GM12878 (cell line): ENCODE results near the gene VDR. TPM values are rescaled to one million over a fixed set of nuclear protein-coding genes. Genes with fewer than 3 reads are reported as not detected.

Experiments
- ATAC-seq: fragments of 200-7000 bp; cut with Tn5 transposase; 3 replicates; pipeline ENCODE4 v1.9.1; 2020; ENCODE audit warnings: mild to moderate bottlenecking, moderate library complexity
- BruUV-seq: library from RNA; stranded (reverse); fragments of 400-500 nt; replicated peaks from 2 replicates; lab custom pipeline; 2021; lab: Mats Ljungman, UMichigan
- CTCF ChIA-PET: fragments of 300-600 bp; sonication (Branson Sonifier 250); formaldehyde crosslinking; extraction: SDS; loops from one replicate; lab custom pipeline; 2021; ENCODE audit warnings: inconsistent platforms; lab: Yijun Ruan, JAX
- POLR2A ChIA-PET: fragments of 350-600 bp; formaldehyde crosslinking; extraction: SDS; loops from one replicate; lab custom pipeline; 2021; ENCODE audit warnings: inconsistent platforms; lab: Charles Lee
- RAD21 ChIA-PET: fragments of 300-600 bp; sonication (Branson Sonifier 250); formaldehyde crosslinking; loops from one replicate; lab custom pipeline; 2023; ENCODE audit warnings: antibody characterized with exemption; ENCODE audit not compliant: unreplicated experiment; lab: Charles Lee
- SMC1A ChIA-PET: fragments of 300-600 bp; sonication (Branson Sonifier 250); formaldehyde crosslinking; loops from one replicate; lab custom pipeline; 2023; ENCODE audit not compliant: unreplicated experiment, uncharacterized antibody; lab: Charles Lee
- DNase-seq: peaks from one replicate; pipeline ENCODE4 v3.0.0-alpha.2; 2011; ENCODE audit warnings: low read depth, low spot score
- FAIRE-seq: peaks from 3 replicates; lab custom pipeline; 2011; peaks lifted over from hg19 to GRCh38; lab: Jason Lieb, UNC
- H2AFZ ChIP-seq: 2 replicates; pipeline ENCODE4 v1.6.0; 2011; ENCODE audit warnings: low read depth, low read length, control low read depth; ENCODE audit not compliant: control insufficient read depth
- H3K27ac ChIP-seq: 2 replicates; pipeline ENCODE4 v1.5.1; 2011; ENCODE audit warnings: control low read depth; ENCODE audit not compliant: control insufficient read depth, insufficient read depth
- H3K27me3 ChIP-seq, 2 experiments: replicated peaks in 1 of 2; 2 replicates each; pipeline versions ENCODE4 v1.6.0 to v1.6.1; 2011; ENCODE audit warnings: low read length in 1 of 2; ENCODE audit not compliant: control insufficient read depth in 2 of 2, insufficient read depth in 2 of 2
- H3K36me3 ChIP-seq, 2 experiments: 2 replicates each; pipeline ENCODE4 v1.5.1; 2011; ENCODE audit warnings: low read length in 1 of 2; ENCODE audit not compliant: control insufficient read depth in 2 of 2, insufficient read depth in 2 of 2
- H3K4me1 ChIP-seq: 2 replicates; pipeline ENCODE4 v1.6.1; 2011; ENCODE audit warnings: mild to moderate bottlenecking, low read length, moderate library complexity, mixed read lengths; ENCODE audit not compliant: control insufficient read depth, insufficient read depth
- H3K4me2 ChIP-seq: 2 replicates; pipeline ENCODE4 v1.6.0; 2011; ENCODE audit warnings: control low read depth; ENCODE audit not compliant: control insufficient read depth, insufficient read depth
- H3K4me3 ChIP-seq: fragments of 200-600 bp; sonication (generic); 2 replicates; pipeline ENCODE4 v1.5.1; 2016
- H3K79me2 ChIP-seq: 2 replicates; pipeline ENCODE4 v1.6.0; 2011; ENCODE audit warnings: low read length; ENCODE audit not compliant: control insufficient read depth, insufficient read depth
- H3K9ac ChIP-seq: 2 replicates; pipeline ENCODE4 v1.8.0; 2011; ENCODE audit warnings: low read length, control low read depth, mixed read lengths; ENCODE audit not compliant: control insufficient read depth, insufficient read depth
- H3K9me3 ChIP-seq: replicated peaks from 3 replicates; pipeline ENCODE4 v1.5.1; 2011; ENCODE audit warnings: mild to moderate bottlenecking, low read length; ENCODE audit not compliant: control insufficient read depth, insufficient read depth
- H4K20me1 ChIP-seq: 2 replicates; pipeline ENCODE4 v1.6.0; 2011; ENCODE audit not compliant: control insufficient read depth, insufficient read depth
- CBFB ChIP-seq: IDR thresholded peaks from 2 replicates; pipeline ENCODE4 v1.6.1; 2016; ENCODE audit warnings: antibody characterized with exemption, low read depth
- ETV6 ChIP-seq, 2 experiments: fragments of 450-650 bp in 1 of 2; IDR thresholded peaks in 1 of 2; conservative IDR thresholded peaks in 1 of 2; 2 replicates each; pipeline ENCODE4 v1.6.1; 2014; ENCODE audit warnings: antibody characterized with exemption in 1 of 2, borderline replicate concordance in 1 of 2, low read depth in 1 of 2, mild to moderate bottlenecking in 1 of 2, moderate library complexity in 1 of 2
- MYC ChIP-seq: IDR thresholded peaks from 2 replicates; pipeline ENCODE4 v1.6.1; 2011; ENCODE audit warnings: mild to moderate bottlenecking, low read length, moderate library complexity, inconsistent platforms; ENCODE audit not compliant: insufficient read depth, insufficient replicate concordance, insufficient read length, severe bottlenecking
- NFYA ChIP-seq: IDR thresholded peaks from 2 replicates; pipeline ENCODE4 v1.6.1; 2011; ENCODE audit warnings: low read depth, mild to moderate bottlenecking, low read length, improper control_type of control experiment, borderline replicate concordance
- SIN3A ChIP-seq: IDR thresholded peaks from 2 replicates; pipeline ENCODE4 v1.6.1; 2012; ENCODE audit warnings: low read depth, low read length, improper control_type of control experiment
- SMC3 ChIP-seq: IDR thresholded peaks from 2 replicates; pipeline ENCODE4 v1.6.1; 2011; ENCODE audit warnings: low read length, improper control_type of control experiment, borderline replicate concordance
- SPI1 ChIP-seq: IDR thresholded peaks from 2 replicates; pipeline ENCODE4 v1.6.1; 2011; ENCODE audit warnings: low read depth, mild to moderate bottlenecking, low read length, moderate library complexity, borderline replicate concordance; ENCODE audit not compliant: insufficient read depth
- WRNIP1 ChIP-seq: IDR thresholded peaks from 2 replicates; pipeline ENCODE4 v1.6.1; 2011; ENCODE audit warnings: low read depth, low read length, improper control_type of control experiment, borderline replicate concordance
- WGBS: methylation state at CpG from one replicate; pipeline ENCODE4 v1.1.6; 2016; ENCODE audit warnings: low lambda C conversion rate; ENCODE audit not compliant: insufficient replicate concordance, insufficient coverage; ENCODE audit errors: missing lambda C conversion rate; 5-methylcytosine and 5-hydroxymethylcytosine counted together
- in situ Hi-C: fragments of 300-500 bp; cut with MboI; formaldehyde crosslinking; loops from 9 replicates; pipeline ENCODE4 v1.14.3; 2018; ENCODE audit warnings: mixed read lengths
- intact Hi-C: fragments of 100-400 bp; cut with micrococcal nuclease; formaldehyde crosslinking; loops from one replicate; pipeline ENCODE4 v1.14.2; 2022; ENCODE audit not compliant: unreplicated experiment
- polyA plus RNA-seq, 11 experiments: library from polyadenylated mRNA; depleted of rRNA in 4 of 11; unstranded in 6 of 11; stranded (reverse) in 5 of 11; fragments of >200 nt; fragmentation: Nextera tagmentation in 4 of 11; fragmentation: Illumina TruSeq in 1 of 11; extraction: Ambion mirVana in 4 of 11; extraction: Trizol in 1 of 11; gene quantifications; 1 replicate in 1 of 11; 2 replicates in 10 of 11; pipeline versions ENCODE4 v1.2.1 to v1.2.3, GENCODE V29; 2011 to 2016; ENCODE audit warnings: inconsistent platforms in 2 of 11, missing spikeins in 2 of 11, low read depth in 1 of 11
- total RNA-seq, 4 experiments: library from RNA; depleted of rRNA in 3 of 4; stranded (reverse); fragments of >200 nt in 3 of 4; fragmentation: Illumina TruSeq in 1 of 4; extraction: Trizol in 1 of 4; gene quantifications; 2 replicates each; pipeline versions ENCODE4 v1.2.1 to v1.2.3, GENCODE V29; 2013 to 2021
- TF ChIP-seq, protein P1 (sequence below): IDR thresholded peaks from 2 replicates; pipeline ENCODE4 v1.6.1; 2011; ENCODE audit warnings: borderline replicate concordance, low read depth, mild to moderate bottlenecking, moderate library complexity, low read length; ENCODE audit not compliant: insufficient read depth, poor library complexity, severe bottlenecking
- TF ChIP-seq, protein P2 (sequence below): IDR thresholded peaks from 2 replicates; pipeline ENCODE4 v1.6.1; 2011; ENCODE audit warnings: borderline replicate concordance, low read depth, mild to moderate bottlenecking, moderate library complexity, mixed read lengths, low read length; ENCODE audit not compliant: insufficient read depth; ENCODE audit errors: extremely low read length
- TF ChIP-seq, protein P3 (sequence below): IDR thresholded peaks from 2 replicates; pipeline ENCODE4 v1.6.1; 2012; ENCODE audit warnings: improper control_type of control experiment, low read depth, low read length; ENCODE audit not compliant: insufficient replicate concordance
- TF ChIP-seq, protein P4 (sequence below): fragments of 450-650 bp; formaldehyde crosslinking; IDR thresholded peaks from 2 replicates; pipeline ENCODE4 v1.4.0; 2022; ENCODE audit warnings: mild to moderate bottlenecking, moderate library complexity

Gene VDR
- total and polyA plus RNA-seq, 10 of the 15 experiments (the other 5 are each of a cell fraction or from before 2014, with no cell fraction given), result 0.27 to 7.9 (median 3.0) TPM

DNA sequence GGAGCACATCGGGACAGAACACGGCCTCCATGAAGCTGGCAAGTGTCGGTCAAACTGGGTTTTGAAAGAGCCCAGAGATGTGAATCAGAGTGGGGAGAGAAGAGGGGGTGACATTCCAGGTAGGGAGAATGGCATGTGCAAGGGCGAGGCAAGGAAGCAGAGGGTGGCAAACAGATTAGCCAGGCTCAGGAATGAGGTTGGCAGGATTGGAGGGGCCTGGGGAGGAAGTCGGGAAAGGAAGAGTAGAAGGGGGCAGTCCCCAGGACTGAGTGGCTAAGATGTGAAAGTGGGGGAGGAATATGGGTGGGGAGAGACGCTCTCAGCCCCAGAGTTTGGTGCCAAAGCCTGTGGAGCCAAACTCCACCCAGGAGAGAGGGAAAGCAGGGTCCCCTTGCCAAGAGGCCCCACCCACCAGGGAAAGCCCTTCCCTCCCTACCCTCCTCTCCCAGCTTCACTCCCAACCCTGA lies 79.6 kb downstream of the VDR start:
- H4K20me1 ChIP-seq, result no peaks in the 10 kb centered on the region
- 82% methylated on average over 6 of the region's 6 CpGs for WGBS
- H3K9me3 ChIP-seq, result no peaks in the 10 kb centered on the region
- ChIA-PET RAD21 (no interaction called here), CTCF (no interaction called here), POLR2A (no interaction called here), SMC1A (no interaction called here)
- no peak overlapping the region for H3K9ac ChIP-seq
- H3K4me1 ChIP-seq, result peaks cover 28% of the 10 kb centered on the region
- no peak overlapping the region for H3K4me2 ChIP-seq
- peaks cover 0 to 2% of the 10 kb centered on the region in 2 experiments; a peak in 3 of 4 replicates for H3K27me3 ChIP-seq
- no peak overlapping the region for H2AFZ ChIP-seq
- no peak overlapping the region for H3K27ac ChIP-seq
- in situ Hi-C loops (no loop called here), intact Hi-C loops (no loop called here)
- FAIRE-seq (no peak), DNase-seq (no peak), ATAC-seq (no peak)
- H3K79me2 ChIP-seq, result no peaks in the 10 kb centered on the region
- BruUV-seq, result no TSS peak
- no peaks in the 10 kb centered on the region for H3K36me3 ChIP-seq
- H3K4me3 ChIP-seq, result no peak overlapping the region
- no peak for TF ChIP-seq ETV6 (conservative IDR thresholded peaks at IDR 0.05 in 1 of 2, IDR thresholded peaks at IDR 0.05 in 1 of 2; ENCODE audit: borderline replicate concordance in 1 of 2, low read depth in 1 of 2)
- no peak for TF ChIP-seq SPI1
- TF ChIP-seq, protein P1, sequence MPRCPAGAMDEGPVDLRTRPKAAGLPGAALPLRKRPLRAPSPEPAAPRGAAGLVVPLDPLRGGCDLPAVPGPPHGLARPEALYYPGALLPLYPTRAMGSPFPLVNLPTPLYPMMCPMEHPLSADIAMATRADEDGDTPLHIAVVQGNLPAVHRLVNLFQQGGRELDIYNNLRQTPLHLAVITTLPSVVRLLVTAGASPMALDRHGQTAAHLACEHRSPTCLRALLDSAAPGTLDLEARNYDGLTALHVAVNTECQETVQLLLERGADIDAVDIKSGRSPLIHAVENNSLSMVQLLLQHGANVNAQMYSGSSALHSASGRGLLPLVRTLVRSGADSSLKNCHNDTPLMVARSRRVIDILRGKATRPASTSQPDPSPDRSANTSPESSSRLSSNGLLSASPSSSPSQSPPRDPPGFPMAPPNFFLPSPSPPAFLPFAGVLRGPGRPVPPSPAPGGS, result no peak
- no peak for TF ChIP-seq SIN3A
- TF ChIP-seq, protein P2, sequence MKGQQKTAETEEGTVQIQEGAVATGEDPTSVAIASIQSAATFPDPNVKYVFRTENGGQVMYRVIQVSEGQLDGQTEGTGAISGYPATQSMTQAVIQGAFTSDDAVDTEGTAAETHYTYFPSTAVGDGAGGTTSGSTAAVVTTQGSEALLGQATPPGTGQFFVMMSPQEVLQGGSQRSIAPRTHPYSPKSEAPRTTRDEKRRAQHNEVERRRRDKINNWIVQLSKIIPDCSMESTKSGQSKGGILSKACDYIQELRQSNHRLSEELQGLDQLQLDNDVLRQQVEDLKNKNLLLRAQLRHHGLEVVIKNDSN, result no peak
- no peak for TF ChIP-seq WRNIP1
- no peak for TF ChIP-seq SMC3
- TF ChIP-seq, protein P3, sequence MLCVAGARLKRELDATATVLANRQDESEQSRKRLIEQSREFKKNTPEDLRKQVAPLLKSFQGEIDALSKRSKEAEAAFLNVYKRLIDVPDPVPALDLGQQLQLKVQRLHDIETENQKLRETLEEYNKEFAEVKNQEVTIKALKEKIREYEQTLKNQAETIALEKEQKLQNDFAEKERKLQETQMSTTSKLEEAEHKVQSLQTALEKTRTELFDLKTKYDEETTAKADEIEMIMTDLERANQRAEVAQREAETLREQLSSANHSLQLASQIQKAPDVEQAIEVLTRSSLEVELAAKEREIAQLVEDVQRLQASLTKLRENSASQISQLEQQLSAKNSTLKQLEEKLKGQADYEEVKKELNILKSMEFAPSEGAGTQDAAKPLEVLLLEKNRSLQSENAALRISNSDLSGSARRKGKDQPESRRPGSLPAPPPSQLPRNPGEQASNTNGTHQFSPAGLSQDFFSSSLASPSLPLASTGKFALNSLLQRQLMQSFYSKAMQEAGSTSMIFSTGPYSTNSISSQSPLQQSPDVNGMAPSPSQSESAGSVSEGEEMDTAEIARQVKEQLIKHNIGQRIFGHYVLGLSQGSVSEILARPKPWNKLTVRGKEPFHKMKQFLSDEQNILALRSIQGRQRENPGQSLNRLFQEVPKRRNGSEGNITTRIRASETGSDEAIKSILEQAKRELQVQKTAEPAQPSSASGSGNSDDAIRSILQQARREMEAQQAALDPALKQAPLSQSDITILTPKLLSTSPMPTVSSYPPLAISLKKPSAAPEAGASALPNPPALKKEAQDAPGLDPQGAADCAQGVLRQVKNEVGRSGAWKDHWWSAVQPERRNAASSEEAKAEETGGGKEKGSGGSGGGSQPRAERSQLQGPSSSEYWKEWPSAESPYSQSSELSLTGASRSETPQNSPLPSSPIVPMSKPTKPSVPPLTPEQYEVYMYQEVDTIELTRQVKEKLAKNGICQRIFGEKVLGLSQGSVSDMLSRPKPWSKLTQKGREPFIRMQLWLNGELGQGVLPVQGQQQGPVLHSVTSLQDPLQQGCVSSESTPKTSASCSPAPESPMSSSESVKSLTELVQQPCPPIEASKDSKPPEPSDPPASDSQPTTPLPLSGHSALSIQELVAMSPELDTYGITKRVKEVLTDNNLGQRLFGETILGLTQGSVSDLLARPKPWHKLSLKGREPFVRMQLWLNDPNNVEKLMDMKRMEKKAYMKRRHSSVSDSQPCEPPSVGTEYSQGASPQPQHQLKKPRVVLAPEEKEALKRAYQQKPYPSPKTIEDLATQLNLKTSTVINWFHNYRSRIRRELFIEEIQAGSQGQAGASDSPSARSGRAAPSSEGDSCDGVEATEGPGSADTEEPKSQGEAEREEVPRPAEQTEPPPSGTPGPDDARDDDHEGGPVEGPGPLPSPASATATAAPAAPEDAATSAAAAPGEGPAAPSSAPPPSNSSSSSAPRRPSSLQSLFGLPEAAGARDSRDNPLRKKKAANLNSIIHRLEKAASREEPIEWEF, result no peak
- no peak for TF ChIP-seq NFYA
- TF ChIP-seq CBFB, result no peak
- TF ChIP-seq, protein P4, sequence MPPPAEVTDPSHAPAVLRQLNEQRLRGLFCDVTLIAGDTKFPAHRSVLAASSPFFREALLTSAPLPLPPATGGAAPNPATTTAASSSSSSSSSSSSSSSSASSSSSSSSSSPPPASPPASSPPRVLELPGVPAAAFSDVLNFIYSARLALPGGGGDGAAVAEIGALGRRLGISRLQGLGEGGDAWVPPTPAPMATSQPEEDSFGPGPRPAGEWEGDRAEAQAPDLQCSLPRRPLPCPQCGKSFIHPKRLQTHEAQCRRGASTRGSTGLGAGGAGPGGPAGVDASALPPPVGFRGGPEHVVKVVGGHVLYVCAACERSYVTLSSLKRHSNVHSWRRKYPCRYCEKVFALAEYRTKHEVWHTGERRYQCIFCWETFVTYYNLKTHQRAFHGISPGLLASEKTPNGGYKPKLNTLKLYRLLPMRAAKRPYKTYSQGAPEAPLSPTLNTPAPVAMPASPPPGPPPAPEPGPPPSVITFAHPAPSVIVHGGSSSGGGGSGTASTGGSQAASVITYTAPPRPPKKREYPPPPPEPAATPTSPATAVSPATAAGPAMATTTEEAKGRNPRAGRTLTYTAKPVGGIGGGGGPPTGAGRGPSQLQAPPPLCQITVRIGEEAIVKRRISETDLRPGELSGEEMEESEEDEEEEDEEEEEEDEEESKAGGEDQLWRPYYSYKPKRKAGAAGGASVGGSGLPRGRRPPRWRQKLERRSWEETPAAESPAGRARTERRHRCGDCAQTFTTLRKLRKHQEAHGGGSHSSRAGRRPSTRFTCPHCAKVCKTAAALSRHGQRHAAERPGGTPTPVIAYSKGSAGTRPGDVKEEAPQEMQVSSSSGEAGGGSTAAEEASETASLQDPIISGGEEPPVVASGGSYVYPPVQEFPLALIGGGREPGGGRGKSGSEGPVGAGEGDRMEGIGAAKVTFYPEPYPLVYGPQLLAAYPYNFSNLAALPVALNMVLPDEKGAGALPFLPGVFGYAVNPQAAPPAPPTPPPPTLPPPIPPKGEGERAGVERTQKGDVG (CRISPR knock-in tag), result no peak
- no peak for TF ChIP-seq MYC
